ENCODE measurements around the gene IL1R2. TPM values are rescaled to one million over a fixed set of nuclear protein-coding genes. Genes with fewer than 3 reads are reported as not detected.
A peak's percentile ranks its signal among the peaks of the same experiment; 100 is the strongest.

IL1R2 gene
- total RNA-seq, 1 donor from 2014 or later = 1.6 TPM

DNA sequence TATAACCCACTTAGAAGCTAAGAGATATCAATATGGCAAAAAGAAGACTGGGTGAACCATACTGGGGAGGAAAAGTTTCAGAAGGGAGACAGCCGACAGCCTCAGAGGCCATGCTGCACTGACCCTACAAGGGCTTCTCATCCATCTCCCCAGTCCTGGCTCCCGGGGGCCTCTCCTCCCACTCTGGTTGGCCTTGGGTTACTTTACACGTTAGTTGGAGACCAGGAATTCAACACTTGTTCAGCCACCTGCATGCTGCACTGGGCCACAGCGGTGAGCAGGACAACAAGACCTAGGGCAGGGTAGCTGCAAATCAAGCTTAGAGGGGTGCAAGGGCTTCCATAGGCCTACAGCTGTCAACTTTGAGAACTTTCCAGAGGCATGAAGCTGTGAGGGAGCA, 28.6 kb upstream of the IL1R2 start:
- Mint-ChIP-seq H3K4me3 (no peak overlapping the region), H3K4me1 (no peaks in the 10 kb centered on the region), H3K27ac (no peak overlapping the region), H3K36me3 (ENCODE audit: low read depth) (no peaks in the 10 kb centered on the region), H3K9me3 (peaks cover 9% of the 10 kb centered on the region), H3K27me3 (no peaks in the 10 kb centered on the region)
- DNase-seq = no peak
- intact Hi-C loops (cut with micrococcal nuclease) = no loop called here

GRCh38 chr2:101967826-101968513, 23.8 kb upstream of the IL1R2 start:
- Mint-ChIP-seq H3K27ac (no peak overlapping the region), H3K9me3 (peaks cover 14% of the 10 kb centered on the region), H3K36me3 (ENCODE audit: low read depth) (no peaks in the 10 kb centered on the region), H3K4me3 (no peak overlapping the region), H3K27me3 (no peaks in the 10 kb centered on the region), H3K4me1 (peaks cover 5% of the 10 kb centered on the region)
- no peak for DNase-seq
- intact Hi-C loops (cut with micrococcal nuclease) = no loop called here

DNA sequence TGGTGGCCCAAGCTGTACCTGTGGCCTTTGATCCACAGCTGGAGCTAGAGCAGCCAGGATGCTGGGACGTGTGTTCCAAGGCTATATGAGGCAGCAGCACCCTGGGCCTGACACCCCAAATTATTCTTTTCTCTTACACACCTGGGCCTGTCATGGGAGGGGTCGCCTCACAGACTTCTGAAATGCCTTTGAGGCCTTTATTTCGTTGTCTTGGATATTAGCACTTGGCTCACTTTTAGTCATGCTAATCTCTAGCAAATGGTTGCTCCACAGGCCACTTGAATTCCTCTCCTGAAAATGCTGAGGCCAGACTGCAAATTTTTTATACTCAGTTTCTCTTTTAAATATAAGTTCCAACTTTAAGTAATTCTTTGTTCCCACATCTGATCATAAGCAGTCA, 22.0 kb upstream of the IL1R2 start:
- Mint-ChIP-seq H3K27me3 (no peaks in the 10 kb centered on the region), H3K27ac (no peak overlapping the region), H3K9me3 (peaks cover 18% of the 10 kb centered on the region), H3K4me3 (no peak overlapping the region), H3K36me3 (ENCODE audit: low read depth) (no peaks in the 10 kb centered on the region), H3K4me1 (peaks cover 7% of the 10 kb centered on the region)
- no peak for DNase-seq
- intact Hi-C loops (cut with micrococcal nuclease) = no loop called here

GRCh38 chr2:101970901-101971300, 20.9 kb upstream of the IL1R2 start:
- no peaks in the 10 kb centered on the region for H3K36me3 Mint-ChIP-seq (ENCODE audit: low read depth)
- DNase-seq = no peak
- H3K27me3 Mint-ChIP-seq = no peaks in the 10 kb centered on the region
- intact Hi-C loops (cut with micrococcal nuclease) = no loop called here
- H3K9me3 Mint-ChIP-seq = peaks cover 18% of the 10 kb centered on the region
- H3K4me1 Mint-ChIP-seq = peaks cover 7% of the 10 kb centered on the region
- H3K4me3 Mint-ChIP-seq = no peak overlapping the region
- H3K27ac Mint-ChIP-seq = no peak overlapping the region

GRCh38 chr2:101971836-101972235, 19.9 kb upstream of the IL1R2 start:
- Mint-ChIP-seq H3K9me3 (peaks cover 18% of the 10 kb centered on the region), H3K27me3 (no peaks in the 10 kb centered on the region), H3K36me3 (ENCODE audit: low read depth) (no peaks in the 10 kb centered on the region), H3K4me1 (peaks cover 7% of the 10 kb centered on the region), H3K4me3 (no peak overlapping the region), H3K27ac (no peak overlapping the region)
- no peak for DNase-seq
- intact Hi-C loops (cut with micrococcal nuclease) = no loop called here

- intact Hi-C loops (cut with micrococcal nuclease) = no loop called here
- H3K27me3 Mint-ChIP-seq = no peaks in the 10 kb centered on the region
- H3K4me3 Mint-ChIP-seq = no peak overlapping the region
- H3K27ac Mint-ChIP-seq = peak overlapping the region; percentile 6
- no peaks in the 10 kb centered on the region for H3K36me3 Mint-ChIP-seq (ENCODE audit: low read depth)
- peaks cover 7% of the 10 kb centered on the region for H3K4me1 Mint-ChIP-seq
- H3K9me3 Mint-ChIP-seq = peaks cover 18% of the 10 kb centered on the region
- DNase-seq = no peak
These were observed 18.9 kb upstream of the IL1R2 start for GRCh38 chr2:101972621-101973434.

GRCh38 chr2:101974663-101975062, 17.1 kb upstream of the IL1R2 start:
- Mint-ChIP-seq H3K9me3 (peaks cover 18% of the 10 kb centered on the region), H3K27me3 (no peaks in the 10 kb centered on the region), H3K4me1 (peaks cover 7% of the 10 kb centered on the region), H3K4me3 (no peak overlapping the region), H3K27ac (no peak overlapping the region), H3K36me3 (ENCODE audit: low read depth) (no peaks in the 10 kb centered on the region)
- no peak for DNase-seq
- intact Hi-C loops (cut with micrococcal nuclease) = no loop called here

- no peak overlapping the region for H3K27ac Mint-ChIP-seq
- H3K9me3 Mint-ChIP-seq = peaks cover 18% of the 10 kb centered on the region
- DNase-seq = no peak
- H3K4me3 Mint-ChIP-seq = no peak overlapping the region
- H3K4me1 Mint-ChIP-seq = peaks cover 7% of the 10 kb centered on the region
- intact Hi-C loops (cut with micrococcal nuclease) = no loop called here
- H3K36me3 Mint-ChIP-seq (ENCODE audit: low read depth) = no peaks in the 10 kb centered on the region
- H3K27me3 Mint-ChIP-seq = no peaks in the 10 kb centered on the region
These were observed 16.4 kb upstream of the IL1R2 start for GRCh38 chr2:101975171-101975870.

- Mint-ChIP-seq H3K9me3 (peaks cover 14% of the 10 kb centered on the region), H3K27ac (no peak overlapping the region), H3K4me3 (no peak overlapping the region), H3K27me3 (no peaks in the 10 kb centered on the region), H3K36me3 (ENCODE audit: low read depth) (no peaks in the 10 kb centered on the region), H3K4me1 (peaks cover 7% of the 10 kb centered on the region)
- intact Hi-C loops (cut with micrococcal nuclease) = no loop called here
- no peak for DNase-seq
These were observed 14.9 kb upstream of the IL1R2 start for GRCh38 chr2:101976891-101977290.

DNA sequence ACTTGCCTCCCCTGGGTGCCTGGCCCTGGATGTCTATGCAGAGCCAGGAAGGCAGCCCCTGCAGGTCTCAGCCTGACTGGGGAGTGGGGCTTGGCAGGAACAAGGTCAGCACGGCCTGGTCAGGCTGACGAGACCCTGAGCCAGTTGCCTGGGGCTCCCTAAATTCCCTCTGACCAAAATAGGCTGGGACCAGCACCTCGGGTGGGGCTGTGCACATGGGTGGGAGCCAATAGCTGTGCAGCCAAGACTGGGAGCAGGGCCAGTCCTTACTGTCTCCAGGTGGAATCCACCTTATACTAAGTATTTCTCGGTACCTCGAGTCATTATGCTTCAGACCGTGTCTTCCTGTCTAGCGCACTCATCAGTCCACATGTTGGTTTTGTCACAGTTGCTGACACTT, 11.4 kb upstream of the IL1R2 start:
- no peaks in the 10 kb centered on the region for H3K27me3 Mint-ChIP-seq

DNA sequence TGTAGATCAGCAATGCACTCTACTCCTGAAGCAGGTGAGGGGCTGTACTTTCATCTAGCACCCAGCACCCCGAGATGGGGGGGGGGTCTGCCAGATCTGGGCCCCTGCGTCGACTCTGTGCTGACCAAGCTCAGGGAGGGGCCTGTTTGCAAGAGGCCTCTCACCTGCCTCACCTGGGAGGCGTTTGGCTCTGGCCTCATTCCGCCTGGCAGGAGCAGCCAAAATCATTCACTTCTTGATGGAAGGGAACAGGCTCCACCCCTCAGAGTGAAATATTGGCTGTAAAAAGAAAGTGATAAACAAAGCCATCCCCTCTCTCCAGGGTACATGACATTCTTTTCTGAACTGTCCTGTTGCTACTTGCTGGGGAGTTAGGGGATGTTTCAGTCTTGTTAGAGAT, 10.7 kb upstream of the IL1R2 start:
- Mint-ChIP-seq H3K27me3 (no peaks in the 10 kb centered on the region), H3K4me1 (no peaks in the 10 kb centered on the region), H3K36me3 (ENCODE audit: low read depth) (no peaks in the 10 kb centered on the region), H3K9me3 (no peaks in the 10 kb centered on the region), H3K27ac (no peak overlapping the region), H3K4me3 (no peak overlapping the region)
- intact Hi-C loops (cut with micrococcal nuclease) = no loop called here
- no peak for DNase-seq

More for the DNA sequence above, 11.4 kb upstream of the IL1R2 start:
- intact Hi-C loops (cut with micrococcal nuclease) = no loop called here
- DNase-seq = no peak
- Mint-ChIP-seq H3K9me3 (no peaks in the 10 kb centered on the region), H3K4me3 (no peak overlapping the region), H3K27ac (no peak overlapping the region), H3K36me3 (ENCODE audit: low read depth) (no peaks in the 10 kb centered on the region), H3K4me1 (no peaks in the 10 kb centered on the region)

DNA sequence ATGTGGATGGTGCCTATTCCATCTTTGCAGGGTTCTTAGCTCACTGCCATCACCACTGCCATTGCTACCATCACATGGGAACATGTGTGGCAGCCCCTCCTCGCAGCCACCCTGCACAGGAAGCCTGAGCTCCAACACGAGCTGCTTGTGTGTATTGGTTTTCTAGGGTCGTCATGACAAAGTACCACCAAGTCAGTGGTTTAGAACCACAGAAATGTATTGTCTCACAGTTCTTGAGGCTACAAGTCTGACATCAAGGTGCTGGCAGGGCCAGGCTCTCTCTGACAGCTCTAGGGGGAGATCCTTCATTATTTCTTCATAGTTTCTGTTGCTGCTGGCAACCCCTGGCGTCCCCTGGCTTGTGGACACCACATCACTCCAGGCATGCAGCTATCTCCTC, 10.3 kb upstream of the IL1R2 start:
- Mint-ChIP-seq H3K9me3 (no peaks in the 10 kb centered on the region), H3K4me1 (no peaks in the 10 kb centered on the region), H3K4me3 (no peak overlapping the region), H3K36me3 (ENCODE audit: low read depth) (no peaks in the 10 kb centered on the region), H3K27ac (no peak overlapping the region), H3K27me3 (no peaks in the 10 kb centered on the region)
- no peak for DNase-seq
- intact Hi-C loops (cut with micrococcal nuclease) = no loop called here

- Mint-ChIP-seq H3K36me3 (ENCODE audit: low read depth) (no peaks in the 10 kb centered on the region), H3K4me1 (peaks cover 4% of the 10 kb centered on the region), H3K27me3 (no peaks in the 10 kb centered on the region), H3K27ac (no peak overlapping the region), H3K9me3 (no peaks in the 10 kb centered on the region), H3K4me3 (no peak overlapping the region)
- intact Hi-C loops (cut with micrococcal nuclease) = no loop called here
- no peak for DNase-seq
These were observed 9.2 kb upstream of the IL1R2 start for GRCh38 chr2:101982495-101983029.

- H3K9me3 Mint-ChIP-seq = no peaks in the 10 kb centered on the region
- DNase-seq = no peak
- intact Hi-C loops (cut with micrococcal nuclease) = no loop called here
- peaks cover 6% of the 10 kb centered on the region for H3K4me1 Mint-ChIP-seq
- no peak overlapping the region for H3K27ac Mint-ChIP-seq
- H3K27me3 Mint-ChIP-seq = no peaks in the 10 kb centered on the region
- no peaks in the 10 kb centered on the region for H3K36me3 Mint-ChIP-seq (ENCODE audit: low read depth)
- H3K4me3 Mint-ChIP-seq = no peak overlapping the region
These were observed 8.3 kb upstream of the IL1R2 start for GRCh38 chr2:101983486-101983885.

Data from activated CD4-positive, alpha-beta T cell treated with anti-CD3 and anti-CD28 coated beads, Interleukin-2, amount 10 ng/mL, durations not matched to agents 24 days and 14 days (primary cell).